HG02763 (cell line): ENCODE measurements around the gene NRL.

Experiments used
- ATAC-seq: cut with Tn5 transposase; IDR thresholded peaks from one replicate; pipeline ENCODE4 v1.9.1; 2021; ENCODE audit warnings: mild to moderate bottlenecking, moderate library complexity; ENCODE audit not compliant: unreplicated experiment

Gene NRL

DNA sequence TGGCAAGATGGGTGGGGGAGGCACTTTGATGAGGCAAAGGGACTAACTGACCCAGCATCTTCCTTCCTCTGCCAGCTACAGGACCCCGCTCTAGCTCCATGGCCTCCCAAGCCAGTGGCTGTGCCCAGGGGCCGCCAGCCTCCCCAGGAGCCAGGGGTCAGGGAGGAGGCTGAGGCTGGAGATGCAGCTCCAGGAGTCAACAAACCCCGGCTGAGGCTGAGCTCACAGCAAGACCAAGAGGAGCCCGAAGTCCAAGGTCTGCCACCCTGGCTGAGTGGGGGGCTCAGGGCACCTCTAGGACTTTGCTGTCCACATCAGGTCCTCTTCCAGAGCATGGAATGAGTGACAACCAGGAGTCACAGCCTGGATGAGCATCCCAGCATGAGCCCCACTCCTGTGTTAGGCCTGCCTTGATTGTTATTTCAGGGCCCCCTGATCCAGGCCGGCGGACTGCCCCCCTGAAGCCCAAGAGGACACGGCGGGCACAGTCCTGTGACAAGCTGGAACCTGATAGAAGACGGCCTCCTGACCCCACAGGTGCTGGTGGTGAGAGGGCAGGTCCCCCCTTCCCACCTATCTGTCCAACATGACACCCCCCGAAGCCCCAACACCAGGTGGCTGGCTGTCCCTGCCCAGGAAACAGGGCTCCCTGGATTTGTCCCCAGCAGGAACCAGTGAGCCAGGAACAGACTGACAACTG lies 45.9 kb downstream of the NRL start:
- no peak for ATAC-seq

DNA sequence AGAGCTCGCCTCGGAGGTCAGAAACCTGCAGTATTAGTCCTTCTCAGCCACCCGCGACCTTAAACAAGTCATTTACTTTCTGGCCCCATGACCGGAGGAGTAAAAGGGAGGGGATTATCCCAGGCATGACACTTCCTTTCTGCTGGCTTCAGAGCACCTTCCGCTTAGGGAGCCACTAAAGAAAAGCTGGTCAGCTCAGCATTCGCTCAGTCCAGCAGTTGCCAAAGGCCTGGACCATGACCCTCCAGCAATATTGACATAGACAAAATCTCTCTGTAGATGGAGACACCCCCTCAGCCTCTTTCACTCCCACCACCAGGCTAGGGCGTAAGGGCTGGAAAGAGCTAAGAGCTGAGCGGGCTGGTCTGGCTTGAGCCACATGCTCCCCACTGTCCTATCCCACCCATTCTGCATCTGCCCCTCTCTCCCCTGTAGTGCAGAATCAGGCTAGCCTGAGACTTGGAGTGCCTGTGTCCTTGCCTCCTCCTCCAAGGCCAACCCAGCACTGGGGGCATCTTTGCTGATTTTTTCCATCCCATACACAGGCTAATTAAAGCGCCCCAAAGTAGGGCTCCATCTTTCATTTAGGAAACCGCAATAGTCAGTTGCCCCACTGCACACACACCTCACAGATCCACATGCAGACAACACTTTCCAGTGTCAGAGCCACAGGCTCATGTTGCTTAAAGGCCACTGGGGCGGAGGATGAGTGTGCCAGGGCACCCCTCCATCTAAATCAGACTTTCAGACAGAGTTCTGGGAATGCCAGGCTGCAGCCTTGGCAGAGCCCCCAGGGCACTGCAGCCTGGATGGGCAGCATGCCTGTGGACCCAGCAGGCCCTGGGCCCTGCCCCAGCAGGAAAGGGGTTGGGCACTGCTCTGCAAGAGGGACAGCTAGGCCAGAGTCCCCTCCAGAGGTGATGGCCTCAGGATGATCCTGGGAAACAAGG lies 47.3 kb downstream of the NRL start:
- no peak for ATAC-seq

DNA sequence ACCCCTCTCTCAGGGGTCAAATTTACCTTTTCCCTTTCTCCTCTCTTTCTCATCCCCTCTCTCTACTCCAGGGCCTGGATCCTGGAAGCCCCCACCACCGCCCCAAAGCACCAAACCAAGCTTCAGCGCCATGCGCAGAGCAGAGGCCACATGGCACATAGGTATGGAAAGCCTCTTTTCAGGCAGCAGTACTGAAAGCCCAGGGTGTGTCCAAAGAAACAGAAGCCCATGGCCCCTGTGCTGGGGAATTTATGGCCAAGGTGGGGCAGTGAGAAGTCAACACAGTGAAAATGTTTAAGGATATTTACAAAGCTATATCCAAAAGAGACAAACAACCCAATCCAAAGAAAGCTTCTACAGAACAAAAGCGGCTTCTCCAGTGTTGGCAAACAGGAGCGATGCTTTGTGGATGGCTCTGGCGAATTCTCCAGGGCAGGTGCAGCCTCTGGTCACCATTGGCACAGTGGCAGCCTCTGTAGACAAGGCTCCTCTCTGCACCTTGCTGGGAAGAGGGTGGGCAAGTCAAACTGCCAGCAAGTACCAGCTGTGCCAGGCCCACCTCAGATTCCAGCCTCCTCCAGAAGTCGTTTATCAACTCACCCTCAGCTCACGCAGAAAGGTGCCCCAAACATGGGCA lies 48.1 kb downstream of the NRL start:
- ATAC-seq = no peak

DNA sequence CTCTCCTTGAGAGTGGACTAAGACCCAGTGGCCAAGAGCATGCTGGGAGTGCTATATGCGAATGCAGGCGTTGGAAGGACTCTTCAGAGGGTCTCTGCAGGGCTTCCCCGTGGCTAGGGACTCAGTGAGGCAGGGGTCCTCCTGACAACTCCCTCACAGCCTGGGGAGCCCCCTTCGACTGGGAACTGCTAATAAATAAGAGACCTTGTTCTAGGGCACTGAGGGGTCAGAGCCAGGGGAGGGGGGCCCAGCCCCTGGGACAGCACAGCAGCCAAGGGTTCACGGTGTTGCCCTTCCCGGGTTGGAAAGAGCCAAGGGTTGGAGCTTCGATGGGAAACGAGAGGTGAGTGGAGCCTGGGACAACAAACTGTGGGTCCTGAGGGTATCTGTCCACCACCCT lies 49.3 kb downstream of the NRL start:
- ATAC-seq = no peak

DNA sequence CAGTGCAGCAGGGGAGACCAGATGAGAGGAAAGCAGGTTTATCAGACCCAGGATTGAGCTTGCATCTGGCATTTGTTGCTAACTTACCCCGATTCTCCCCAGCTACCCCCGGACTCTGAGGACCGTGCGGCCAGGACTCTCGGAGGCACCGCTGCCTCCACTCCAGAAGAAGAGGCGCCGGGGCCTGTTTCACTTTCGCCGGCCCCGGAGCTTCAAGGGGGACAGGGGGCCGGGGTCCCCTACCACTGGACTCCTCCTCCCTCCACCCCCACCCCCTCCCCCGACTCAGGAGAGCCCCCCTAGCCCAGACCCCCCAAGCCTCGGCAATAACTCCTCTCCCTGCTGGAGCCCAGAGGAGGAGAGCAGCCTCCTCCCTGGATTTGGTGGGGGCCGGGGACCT lies 49.9 kb downstream of the NRL start:
- no peak for ATAC-seq

DNA sequence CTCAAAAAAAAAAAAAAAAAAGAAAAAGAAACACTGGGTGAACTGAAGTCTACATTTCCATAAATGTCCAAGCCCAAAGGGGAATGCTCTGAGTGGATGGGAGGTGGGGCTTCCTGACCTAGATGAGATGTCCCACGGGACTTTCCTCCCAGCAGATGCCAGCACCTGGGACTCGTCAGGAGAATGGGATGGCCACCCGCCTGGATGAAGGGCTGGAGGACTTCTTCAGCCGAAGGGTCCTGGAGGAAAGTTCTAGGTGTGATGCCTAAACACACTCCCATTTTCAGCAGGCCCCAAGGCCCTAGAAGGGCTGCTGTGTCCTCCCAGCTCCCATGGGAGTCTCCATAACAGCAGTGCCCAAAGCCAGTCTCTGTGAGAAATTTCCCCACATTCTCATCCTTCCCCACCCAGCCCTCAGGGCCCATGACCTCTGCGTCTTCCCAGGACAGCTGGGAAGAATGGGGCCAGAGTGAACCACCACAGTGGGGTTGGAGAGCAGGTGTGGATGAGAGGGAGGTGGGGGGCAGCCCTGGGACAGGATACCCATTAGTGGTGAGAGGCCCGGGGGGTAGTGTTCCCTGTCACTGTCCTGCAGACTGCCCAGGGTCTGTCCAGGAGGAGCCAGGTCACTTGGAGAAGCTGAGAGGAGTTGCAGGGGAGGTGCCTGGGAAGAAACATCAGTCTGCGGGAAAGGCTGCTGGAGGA lies 50.5 kb downstream of the NRL start:
- no peak for ATAC-seq

DNA sequence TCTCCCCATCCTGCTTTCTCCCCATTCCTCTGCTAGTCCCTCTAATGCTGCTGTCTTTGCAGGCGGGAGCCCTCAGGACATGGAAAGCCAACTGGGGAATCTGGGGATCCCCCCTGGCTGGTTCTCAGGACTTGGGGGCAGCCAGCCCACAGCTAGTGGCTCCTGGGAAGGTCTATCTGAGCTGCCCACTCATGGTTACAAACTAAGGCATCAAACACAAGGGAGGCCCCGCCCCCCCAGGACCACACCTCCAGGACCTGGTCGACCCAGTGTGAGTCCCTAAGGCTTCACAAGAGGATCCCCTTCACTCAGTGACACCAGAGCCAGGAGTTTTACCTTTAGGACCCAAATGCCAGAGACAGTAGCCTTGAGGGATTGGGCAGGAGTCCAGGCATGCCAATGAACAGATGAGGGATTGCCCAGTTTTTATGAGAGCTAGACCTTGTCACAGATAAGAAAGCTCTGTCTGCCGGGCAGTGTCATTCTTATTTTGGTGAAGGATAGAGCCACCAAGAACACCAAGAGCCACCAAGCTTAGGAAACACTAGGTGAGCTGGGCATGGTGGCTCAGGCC lies 51.4 kb downstream of the NRL start:
- ATAC-seq = no peak

DNA sequence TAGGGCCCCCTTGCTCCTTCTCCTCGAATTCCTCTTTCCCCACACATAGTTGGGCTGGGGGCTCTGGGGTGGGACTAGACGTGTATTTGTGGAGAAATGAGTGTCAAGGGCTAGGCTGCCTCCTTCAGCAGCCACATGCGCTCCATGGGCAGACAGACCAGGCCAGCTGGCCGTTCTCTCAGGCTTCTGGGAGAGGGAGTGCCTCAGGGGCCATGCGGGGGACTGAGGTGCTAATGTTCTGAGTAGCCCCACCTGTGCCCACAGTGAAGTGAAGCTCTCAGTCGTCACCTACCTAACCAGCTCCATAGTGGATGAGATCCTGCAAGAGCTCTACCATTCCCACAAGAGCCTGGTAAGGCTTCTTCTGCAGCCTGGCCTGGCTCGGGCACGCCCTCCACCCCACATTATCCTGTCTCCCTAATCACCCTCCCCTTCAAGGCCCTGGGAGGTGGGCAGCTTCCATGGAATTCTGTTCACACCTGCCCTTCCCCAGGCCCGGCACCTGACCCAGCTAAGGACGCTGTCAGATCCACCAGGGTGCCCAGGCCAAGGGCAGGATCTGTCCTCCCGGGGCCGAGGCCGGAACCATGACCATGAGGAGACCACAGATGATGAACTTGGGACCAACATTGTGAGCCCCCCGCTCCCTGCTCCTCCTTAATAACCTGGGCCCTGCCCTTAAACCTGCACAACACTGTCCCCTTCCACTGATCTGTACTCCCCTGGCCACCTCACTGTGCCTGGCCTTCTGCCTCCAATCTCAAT lies 52.4 kb downstream of the NRL start:
- no peak for ATAC-seq

DNA sequence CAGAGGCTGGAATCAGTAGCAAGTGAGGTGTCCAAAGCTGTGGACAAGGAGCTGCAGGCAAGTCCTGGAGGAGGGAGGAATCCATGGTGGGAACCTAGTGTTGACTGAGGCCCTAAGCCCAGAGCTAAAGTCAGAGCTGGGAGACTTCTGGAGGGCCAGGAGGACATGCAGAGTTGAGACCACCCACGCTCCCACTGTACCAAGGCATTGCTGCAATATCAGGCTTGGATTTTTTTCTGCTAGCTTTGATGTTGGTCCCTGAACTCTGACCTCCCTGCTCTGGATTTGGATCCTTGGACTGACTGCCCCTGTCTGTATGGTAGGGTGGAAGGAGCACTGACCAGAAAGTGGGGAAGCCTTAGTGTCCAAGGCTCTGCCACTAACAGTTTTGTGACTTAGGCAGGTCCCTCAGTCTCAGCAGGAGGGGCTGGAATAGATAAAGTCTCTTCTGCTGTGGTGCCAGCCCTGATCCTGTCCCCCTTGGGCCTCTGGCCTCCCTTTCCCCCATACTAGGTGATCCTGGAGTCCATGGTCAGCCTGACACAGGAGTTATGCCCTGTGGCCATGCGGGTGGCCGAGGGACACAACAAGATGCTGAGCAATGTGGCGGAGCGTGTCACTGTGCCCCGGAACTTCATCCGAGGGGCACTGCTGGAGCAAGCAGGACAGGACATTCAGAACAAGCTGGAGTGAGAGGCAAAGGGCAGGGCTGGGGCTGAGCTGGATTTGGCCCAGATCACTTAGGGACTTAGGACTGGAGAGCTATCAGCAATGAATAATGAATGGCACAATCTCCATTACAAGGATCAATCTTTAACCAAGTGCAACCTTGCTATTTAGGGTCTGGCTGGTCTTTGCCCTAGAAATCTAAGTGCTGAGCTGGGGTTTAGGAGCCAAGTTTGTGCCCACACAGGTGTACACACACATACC lies 53.5 kb downstream of the NRL start:
- ATAC-seq = no peak

DNA sequence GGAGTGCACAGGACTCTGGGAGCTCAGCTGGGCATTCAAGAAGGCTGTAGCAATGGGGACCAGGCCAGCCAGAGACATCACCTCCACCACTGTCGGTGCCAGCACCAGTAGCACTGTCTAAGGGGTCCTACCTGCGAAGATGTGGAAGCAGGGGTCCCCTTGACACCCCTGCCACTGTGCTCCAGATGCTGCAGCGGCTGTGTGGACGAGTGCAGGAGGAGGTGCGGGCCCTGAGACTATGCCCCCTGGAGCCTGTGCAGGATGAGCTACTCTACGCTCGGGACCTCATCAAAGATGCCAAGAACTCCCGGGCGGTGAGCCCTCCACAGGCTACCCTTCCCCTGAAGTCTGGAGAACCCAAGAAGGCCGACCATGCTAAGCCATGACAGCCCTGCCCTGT lies 54.3 kb downstream of the NRL start:
- ATAC-seq = no peak

DNA sequence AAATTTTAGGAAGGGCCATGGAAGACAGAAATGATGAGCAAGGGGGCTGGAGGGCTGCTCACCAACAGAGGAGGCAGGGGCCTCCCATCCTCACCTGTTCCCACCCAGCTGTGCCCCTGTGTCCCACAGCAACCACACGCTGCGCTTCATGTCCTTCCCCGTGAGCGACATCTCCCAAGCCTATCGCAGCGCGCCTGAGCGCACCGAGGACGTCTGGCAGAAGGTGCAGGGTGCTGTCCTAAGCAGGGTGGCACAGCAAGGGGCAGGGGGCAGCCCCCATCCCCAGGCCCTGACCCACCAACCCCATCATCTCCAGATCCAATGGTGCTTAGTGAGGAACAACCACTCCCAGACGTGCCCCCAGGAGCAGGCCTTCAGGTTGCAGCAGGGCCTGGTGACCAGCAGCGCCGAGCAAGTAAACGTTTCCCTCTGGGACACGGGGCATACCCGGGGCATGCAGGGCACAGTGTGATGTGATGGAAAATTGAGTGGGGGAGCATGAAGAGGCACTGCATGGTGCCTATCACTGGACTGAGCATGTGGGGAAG lies 54.8 kb downstream of the NRL start:
- no peak for ATAC-seq

DNA sequence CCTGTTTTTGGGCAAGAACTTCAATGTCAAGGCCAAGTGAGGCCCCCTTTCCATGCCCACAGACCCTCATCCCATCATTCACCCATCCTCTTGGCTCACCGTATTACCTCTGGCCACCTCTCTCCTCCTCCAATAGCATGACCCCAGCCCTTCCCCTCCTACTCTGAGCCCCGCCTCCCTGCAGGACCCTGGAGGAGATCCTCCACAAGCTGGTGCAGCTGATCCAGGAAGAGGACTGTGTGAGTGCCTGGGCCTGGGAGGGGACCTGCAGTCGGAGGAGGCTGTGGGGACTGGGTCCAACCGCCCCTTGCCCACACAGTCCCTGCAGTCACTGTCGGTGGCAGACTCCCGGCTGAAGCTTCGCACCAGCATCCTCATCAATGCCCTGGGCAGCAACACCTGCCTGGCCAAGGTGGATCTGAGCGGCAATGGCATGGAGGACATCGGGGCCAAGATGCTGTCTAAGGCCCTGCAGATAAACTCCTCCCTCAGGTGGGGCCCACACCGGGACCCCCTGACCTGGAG lies 55.7 kb downstream of the NRL start:
- no peak for ATAC-seq

DNA sequence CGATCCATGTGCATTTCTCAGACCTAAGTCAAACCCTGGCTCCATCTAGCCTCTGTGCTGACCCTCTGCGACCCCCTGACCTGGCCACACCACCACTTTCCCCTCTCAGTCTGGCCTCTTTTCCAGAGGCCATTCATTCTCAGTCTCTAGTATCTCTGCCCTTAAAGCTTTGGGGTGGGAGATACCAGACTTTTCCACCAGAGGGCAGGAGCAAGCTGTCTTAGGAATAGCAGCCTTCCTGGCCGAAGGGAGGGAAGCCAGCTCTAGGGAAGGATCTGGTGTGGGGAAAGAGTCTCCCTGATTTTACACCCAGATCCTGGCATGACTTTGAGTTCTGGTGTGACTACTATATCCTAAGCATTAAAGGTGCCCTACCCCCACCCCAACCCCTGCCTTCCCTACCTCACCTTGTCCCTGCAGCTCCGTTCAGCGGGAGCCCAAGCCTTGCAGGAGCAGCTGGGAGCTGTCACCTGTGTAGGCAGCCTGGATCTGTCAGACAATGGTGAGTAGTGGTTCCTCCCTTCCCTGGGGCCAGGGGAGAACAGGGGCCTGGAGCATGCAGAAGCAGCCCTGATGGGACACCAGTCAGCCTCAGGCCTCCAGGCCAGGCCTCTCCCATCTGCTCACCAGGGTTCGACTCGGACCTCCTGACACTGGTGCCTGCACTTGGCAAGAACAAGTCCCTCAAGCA lies 56.3 kb downstream of the NRL start:
- peak; percentile 60 for ATAC-seq

DNA sequence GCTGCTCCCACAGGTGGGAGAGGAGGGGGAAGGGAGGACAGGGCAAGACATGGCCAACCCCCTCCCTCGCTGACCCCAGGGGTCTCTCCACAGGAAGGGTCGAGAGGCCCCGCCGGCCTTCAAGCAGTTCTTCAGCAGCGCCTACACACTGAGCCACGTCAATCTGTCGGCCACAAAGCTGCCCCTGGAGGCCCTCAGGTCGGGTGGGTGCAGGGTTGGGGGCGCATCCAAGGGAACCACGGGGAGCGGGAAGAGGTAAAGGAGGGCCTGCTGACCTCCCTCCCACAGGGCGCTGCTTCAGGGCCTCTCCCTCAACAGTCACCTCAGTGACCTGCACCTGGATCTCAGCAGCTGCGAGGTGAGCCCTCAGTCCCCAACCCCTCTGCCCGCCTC lies 56.9 kb downstream of the NRL start:
- no peak for ATAC-seq

DNA sequence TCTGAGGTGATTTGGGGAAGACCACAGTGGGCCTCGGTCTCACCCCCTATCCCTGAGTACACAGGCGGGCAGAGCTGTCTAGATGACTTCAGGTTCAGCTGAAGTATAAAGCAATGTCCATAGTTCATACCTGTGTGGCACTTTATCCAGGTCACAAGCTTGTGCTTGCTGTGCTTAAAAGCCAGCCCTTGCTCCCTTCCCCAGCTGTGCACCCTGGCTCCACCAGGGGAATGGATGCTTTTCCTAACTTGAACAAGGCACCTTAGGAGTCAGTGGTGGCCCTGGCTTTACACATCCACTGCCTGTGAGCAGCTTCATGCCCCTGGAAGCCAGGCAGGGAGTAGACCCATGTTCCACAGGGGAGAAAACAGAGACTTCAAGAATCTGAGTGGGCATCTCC lies 57.5 kb downstream of the NRL start:
- ATAC-seq = no peak

DNA sequence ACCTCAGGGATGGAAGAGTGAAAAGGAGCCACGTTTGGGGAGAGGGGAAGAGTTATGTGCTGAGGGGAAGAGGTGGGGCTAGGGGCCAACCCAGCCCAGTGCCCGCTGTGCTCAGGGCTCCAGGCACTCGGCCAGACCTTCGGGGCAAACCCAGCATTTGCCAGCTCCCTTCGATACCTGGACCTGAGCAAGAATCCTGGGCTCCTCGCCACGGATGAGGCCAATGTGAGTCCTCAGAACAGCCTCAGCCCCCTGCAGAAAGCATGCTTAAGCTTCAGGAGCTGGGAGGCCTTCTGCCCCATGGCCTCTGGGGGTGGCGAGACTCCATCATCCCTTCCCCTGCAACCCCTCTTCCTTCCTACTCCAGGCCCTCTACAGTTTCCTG lies 58.0 kb downstream of the NRL start:
- ATAC-seq = no peak

DNA sequence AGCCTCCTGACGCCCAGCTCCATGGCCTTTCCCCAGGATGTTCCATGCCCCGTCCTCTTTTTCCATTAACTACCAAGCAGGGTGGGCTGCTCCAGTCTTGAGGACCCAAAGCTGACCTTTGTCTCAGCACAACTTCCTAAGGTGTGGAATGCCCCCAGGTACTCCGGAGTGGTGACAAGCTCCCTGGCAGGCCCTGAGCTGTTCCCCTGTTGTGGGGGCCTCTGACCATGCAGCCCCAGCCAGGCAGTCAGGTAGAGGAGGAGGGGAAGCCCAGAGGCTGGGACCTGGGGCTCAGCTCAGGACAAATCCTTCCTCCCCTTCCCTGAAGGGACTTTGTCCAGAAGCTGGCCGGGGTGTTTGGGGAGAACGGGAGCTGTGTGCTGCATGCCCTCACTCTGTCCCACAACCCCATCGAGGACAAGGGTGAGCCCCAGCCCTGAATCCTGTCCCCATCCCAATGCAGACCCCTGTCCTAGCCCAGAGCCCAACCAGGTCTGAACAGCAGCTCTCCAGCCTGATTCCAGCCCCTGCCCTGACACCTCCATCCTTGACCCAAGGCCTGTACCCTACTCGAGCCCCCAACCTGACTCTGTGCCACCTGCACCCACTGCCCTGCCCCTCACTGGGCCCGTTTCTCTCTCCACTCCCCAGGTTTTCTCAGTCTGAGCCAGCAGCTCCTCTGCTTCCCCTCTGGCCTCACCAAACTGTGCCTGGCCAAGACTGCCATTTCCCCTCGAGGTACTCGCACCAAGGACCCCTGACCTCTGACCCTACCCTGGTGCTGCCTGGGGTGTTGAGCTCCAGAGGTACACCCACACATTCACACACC lies 58.6 kb downstream of the NRL start:
- ATAC-seq = no peak
